MCF 10A (cell line): ENCODE measurements around the gene FBXL20. TPM values are rescaled to one million over a fixed set of nuclear protein-coding genes. Genes with fewer than 3 reads are reported as not detected.
"Not testable (repeated sequence)": the region's sequence is repeated elsewhere in the genome, so short reads cannot be mapped to it uniquely, and the experiment has no call there.

Experiments used
- BruUV-seq: library from RNA; stranded (reverse); fragments of 400-500 nt; replicated peaks from 2 replicates; lab custom pipeline; 2021; lab: Mats Ljungman, UMichigan
- CTCF ChIA-PET: fragments of 300-600 bp; sonication (Branson Sonifier 250); formaldehyde crosslinking; extraction: SDS; loops from one replicate; lab custom pipeline; 2021; ENCODE audit warnings: antibody characterized with exemption, inconsistent platforms; lab: Yijun Ruan, JAX
- POLR2A ChIA-PET: fragments of 300-600, 350-650 bp; sonication (Branson Sonifier 250); formaldehyde crosslinking; extraction: SDS; loops from one replicate; lab custom pipeline; 2020; ENCODE audit warnings: antibody characterized with exemption, inconsistent platforms; lab: Yijun Ruan, JAX
- DNase-seq: peaks from one replicate; pipeline ENCODE4 v3.0.0-alpha.2; 2018; ENCODE audit not compliant: unreplicated experiment
- H3K27ac Mint-ChIP-seq: one replicate; pipeline ENCODE4 v1.8.0; 2022; ENCODE audit warnings: mild to moderate bottlenecking, low read depth, mixed read lengths; ENCODE audit not compliant: unreplicated experiment
- H3K27me3 Mint-ChIP-seq: one replicate; pipeline ENCODE4 v1.8.0; 2022; ENCODE audit warnings: mixed read lengths; ENCODE audit not compliant: insufficient read depth, unreplicated experiment
- H3K36me3 Mint-ChIP-seq: one replicate; pipeline ENCODE4 v1.8.0; 2022; ENCODE audit warnings: mild to moderate bottlenecking, moderate library complexity, mixed read lengths; ENCODE audit not compliant: insufficient read depth, unreplicated experiment
- H3K4me1 Mint-ChIP-seq: one replicate; pipeline ENCODE4 v1.8.0; 2022; ENCODE audit warnings: mixed read lengths; ENCODE audit not compliant: insufficient read depth, unreplicated experiment
- H3K4me3 Mint-ChIP-seq: one replicate; pipeline ENCODE4 v1.8.0; 2022; ENCODE audit warnings: mild to moderate bottlenecking, moderate library complexity, mixed read lengths; ENCODE audit not compliant: unreplicated experiment
- H3K9me3 Mint-ChIP-seq: one replicate; pipeline ENCODE4 v1.8.0; 2022; ENCODE audit warnings: mixed read lengths; ENCODE audit not compliant: unreplicated experiment
- CTCF ChIP-seq: fragments of 200-600 bp; IDR thresholded peaks from one replicate; pipeline ENCODE4 v1.8.0; 2022; ENCODE audit warnings: antibody characterized with exemption, mild to moderate bottlenecking; ENCODE audit not compliant: unreplicated experiment
- intact Hi-C: fragments of 100-400 bp; cut with micrococcal nuclease; formaldehyde crosslinking; loops from 2 replicates; pipeline ENCODE4 v1.14.1; 2022
- total RNA-seq: library from RNA; stranded (reverse); gene quantifications from 2 replicates; pipeline ENCODE4 v1.2.3, GENCODE V29; 2022

Gene FBXL20
- total RNA-seq, 1 experiment from 2014 or later, result 13.4 TPM

- no peaks in the 10 kb centered on the region for H3K27me3 Mint-ChIP-seq
- H3K9me3 Mint-ChIP-seq, result no peaks in the 10 kb centered on the region
- no TSS peak for BruUV-seq
Measured at GRCh38 chr17:39294060-39294459, 107.4 kb downstream of the FBXL20 start.

DNA sequence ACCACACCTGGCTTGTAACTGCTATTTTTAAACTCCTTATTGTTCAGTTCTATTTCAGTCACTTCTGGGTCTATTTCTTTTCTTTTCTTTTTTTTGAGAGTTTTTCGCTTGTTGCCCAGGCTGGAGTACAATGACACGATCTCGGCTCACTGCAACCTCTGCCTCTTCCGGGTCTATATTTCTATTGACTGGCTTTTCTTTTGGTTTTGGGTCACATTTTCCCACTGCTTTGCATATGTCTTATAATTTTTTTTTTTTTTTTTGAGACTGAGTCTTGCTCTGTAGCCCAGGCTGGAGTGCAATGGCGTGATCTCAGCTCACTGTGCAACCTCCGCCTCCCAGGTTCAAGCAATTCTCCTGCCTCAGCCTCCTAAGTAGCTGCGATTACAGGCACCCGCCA, 108.9 kb downstream of the FBXL20 start:
- H3K4me3 Mint-ChIP-seq, intact Hi-C loops, H3K4me1 Mint-ChIP-seq, H3K27me3 Mint-ChIP-seq, BruUV-seq, DNase-seq, H3K27ac Mint-ChIP-seq, H3K9me3 Mint-ChIP-seq: not testable (repeated sequence)
- CTCF ChIA-PET, result interaction anchor here (0.8 kb wide), 1 partner anchor 706 kb away, joined by 3 read pairs; no protein-coding TSS in a partner anchor
- H3K36me3 Mint-ChIP-seq, result peaks cover 48% of the 10 kb centered on the region
- POLR2A ChIA-PET, result interaction anchor here (0.7 to 1.7 kb wide), 2 partner anchors 14 to 78 kb away, joined by 3 read pairs; no protein-coding TSS in a partner anchor

More at GRCh38 chr17:39294060-39294459, 107.4 kb downstream of the FBXL20 start:
- Mint-ChIP-seq H3K27ac (no peak overlapping the region), H3K4me3 (no peak overlapping the region), H3K36me3 (peaks cover 50% of the 10 kb centered on the region), H3K4me1 (no peaks in the 10 kb centered on the region)
- ChIA-PET POLR2A (interaction anchor here (0.6 kb wide), 1 partner anchor 50 kb away, joined by 3 read pairs; no protein-coding TSS in a partner anchor), CTCF (no interaction called here)
- DNase-seq, result no peak
- TF ChIP-seq CTCF, result no peak
- intact Hi-C loops, result no loop called here

DNA sequence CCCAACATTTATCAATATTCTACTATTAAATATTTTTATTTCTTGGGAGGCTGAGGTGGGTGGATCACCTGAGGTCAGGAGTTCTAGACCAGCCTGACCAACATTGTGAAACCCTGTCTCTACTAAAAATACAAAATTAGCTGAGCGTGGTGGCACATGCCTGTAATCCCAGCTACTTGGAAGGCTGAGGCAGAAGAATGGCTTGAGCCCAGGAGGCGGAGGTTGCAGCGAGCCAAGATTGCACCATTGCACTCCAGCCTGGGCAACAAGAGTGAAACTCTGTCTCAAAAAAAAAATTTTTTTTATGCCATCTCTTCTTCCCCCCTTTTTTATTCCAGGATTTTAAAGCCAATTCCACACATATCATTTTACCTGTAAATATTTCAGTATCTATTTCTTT, 114.9 kb downstream of the FBXL20 start:
- H3K4me3 Mint-ChIP-seq, DNase-seq, intact Hi-C loops, H3K27me3 Mint-ChIP-seq, H3K27ac Mint-ChIP-seq, H3K9me3 Mint-ChIP-seq, H3K4me1 Mint-ChIP-seq, POLR2A ChIA-PET, BruUV-seq: not testable (repeated sequence)
- CTCF ChIA-PET, result interaction anchor here (0.9 kb wide), 1 partner anchor 41 kb away, joined by 4 read pairs; no protein-coding TSS in a partner anchor
- peaks cover 11% of the 10 kb centered on the region for H3K36me3 Mint-ChIP-seq

DNA sequence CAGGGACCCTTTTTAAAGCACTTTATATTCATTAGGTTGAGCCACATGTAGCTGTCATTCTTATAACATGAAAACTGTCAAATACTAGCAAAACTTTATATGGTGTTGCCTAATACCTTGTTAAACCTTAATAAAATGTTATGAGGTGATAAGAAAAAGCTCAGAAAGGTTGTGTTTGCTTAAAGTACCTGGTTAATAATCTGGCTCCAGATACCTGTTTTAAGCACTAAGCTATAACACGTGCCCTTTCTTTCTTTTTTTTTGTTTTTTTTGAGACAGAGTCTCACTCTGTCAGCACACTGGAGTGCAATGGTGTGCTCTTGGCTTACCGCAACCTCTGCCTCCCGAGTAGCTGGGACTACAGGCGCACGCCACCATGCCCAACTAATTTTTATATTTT, 116.7 kb downstream of the FBXL20 start:
- Mint-ChIP-seq H3K4me3 (no peak overlapping the region), H3K27ac (no peak overlapping the region), H3K27me3 (no peaks in the 10 kb centered on the region), H3K36me3 (peaks cover 23% of the 10 kb centered on the region), H3K4me1 (no peaks in the 10 kb centered on the region), H3K9me3 (no peaks in the 10 kb centered on the region)
- DNase-seq, result no peak
- no TSS peak for BruUV-seq
- intact Hi-C loops, result no loop called here
- CTCF ChIA-PET, result interaction anchor here (0.9 kb wide), 1 partner anchor 24 kb away, joined by 3 read pairs; no protein-coding TSS in a partner anchor
- TF ChIP-seq CTCF, result no peak
- POLR2A ChIA-PET, result interaction anchor here (0.6 kb wide), 1 partner anchor 218 kb away, joined by 4 read pairs; no protein-coding TSS in a partner anchor

- CTCF ChIA-PET, result no interaction called here
- H3K27me3 Mint-ChIP-seq, result no peaks in the 10 kb centered on the region
- peaks cover 31% of the 10 kb centered on the region for H3K36me3 Mint-ChIP-seq
- H3K4me1 Mint-ChIP-seq, result no peaks in the 10 kb centered on the region
- H3K9me3 Mint-ChIP-seq, result no peaks in the 10 kb centered on the region
- POLR2A ChIA-PET, result interaction anchor here (0.9 kb wide), 1 partner anchor 34 kb away, joined by 3 read pairs; no protein-coding TSS in a partner anchor
- H3K4me3 Mint-ChIP-seq, result no peak overlapping the region
- no peak for TF ChIP-seq CTCF
- no TSS peak for BruUV-seq
- no peak overlapping the region for H3K27ac Mint-ChIP-seq
- intact Hi-C loops, result no loop called here
- no peak for DNase-seq
Measured at GRCh38 chr17:39283896-39284295, 117.5 kb downstream of the FBXL20 start.
